ENCODE measurements around the gene SUGP2. TPM values are rescaled to one million over a fixed set of nuclear protein-coding genes. Genes with fewer than 3 reads are reported as not detected.

SUGP2 gene
- total and polyA plus RNA-seq, 2 experiments from 2014 or later, result 102 to 109 TPM

DNA sequence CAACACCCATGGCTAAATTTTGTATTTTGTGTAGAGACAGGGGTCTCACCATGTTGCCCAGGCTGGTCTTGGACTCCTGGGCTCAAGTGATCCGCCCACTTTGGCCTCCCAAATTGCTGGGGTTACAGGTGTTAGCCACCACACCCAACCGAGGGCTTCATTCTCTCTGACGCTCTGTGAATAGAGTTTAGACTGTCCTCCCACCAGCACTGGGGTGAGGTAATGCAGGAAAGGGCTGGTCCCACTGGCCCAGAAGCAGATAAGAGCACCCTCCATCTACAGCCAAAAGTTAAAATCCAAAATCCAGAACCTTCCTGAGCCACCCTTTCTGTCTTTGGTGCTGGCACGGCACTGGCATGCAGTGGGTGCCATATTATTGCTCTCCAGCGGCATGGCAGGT is 60.5 kb downstream of the SUGP2 start (continued):
- TF ChIP-seq CREB1 (CRISPR knock-in tag; IDR thresholded peaks at IDR 0.05; ENCODE audit: low read depth) (no peak), ZNF331 (CRISPR knock-in tag; IDR thresholded peaks at IDR 0.05; ENCODE audit: low read depth) (no peak), STAT1 (IDR thresholded peaks at IDR 0.05; ENCODE audit: unreplicated experiment) (no peak), JUNB (IDR thresholded peaks at IDR 0.05; ENCODE audit: unreplicated experiment) (no peak)

DNA sequence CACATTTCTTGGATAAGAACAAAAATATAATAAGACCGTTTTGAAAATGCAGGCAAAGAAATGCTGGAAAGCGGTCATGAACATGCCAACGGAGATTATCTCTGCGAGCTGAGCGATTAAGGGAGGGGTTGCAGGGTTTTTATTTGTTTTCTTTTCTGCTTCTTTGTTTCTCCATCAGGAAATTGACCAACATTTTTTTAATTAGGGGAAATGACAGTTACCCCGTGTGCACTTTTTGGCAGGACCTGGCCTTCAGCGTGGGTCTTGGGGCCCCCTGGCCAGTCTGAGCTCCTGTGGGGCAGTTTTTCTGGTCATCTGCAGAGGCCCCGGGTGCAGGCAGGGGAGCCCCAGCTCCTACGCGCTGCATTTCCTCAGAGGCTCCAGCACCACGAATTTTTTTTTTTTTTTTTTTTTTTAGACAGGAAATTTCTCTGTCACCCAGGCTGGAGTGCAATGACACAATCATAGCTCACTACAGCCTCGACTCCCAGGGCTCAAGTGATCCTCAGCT is 61.0 kb downstream of the SUGP2 start:
- peaks cover 6% of the 10 kb centered on the region; the same call in 2 of the 3 replicates for H3K9me3 Mint-ChIP-seq
- Histone ChIP-seq H3K4me3 (no peak overlapping the region), H3F3A (replicated peaks; ENCODE audit: low read depth) (no peaks in the 10 kb centered on the region), H3K27me3 (ENCODE audit: insufficient read depth) (no peaks in the 10 kb centered on the region), H3K9me2 (ENCODE audit: insufficient read depth) (no peaks in the 10 kb centered on the region), H3K27ac (ENCODE audit: low read depth) (no peak overlapping the region), H2AFZ (no peak overlapping the region), H3K4me1 (ENCODE audit: insufficient read depth) (no peaks in the 10 kb centered on the region; the same call in 1 of the 2 replicates), H4K20me1 (replicated peaks; ENCODE audit: insufficient read depth) (no peaks in the 10 kb centered on the region), H3K79me2 (replicated peaks; ENCODE audit: insufficient read depth) (no peaks in the 10 kb centered on the region), H3K36me3 (ENCODE audit: insufficient read depth) (no peaks in the 10 kb centered on the region), H3K4me2 (no peak overlapping the region)
- H3K4me1 Mint-ChIP-seq, result no peaks in the 10 kb centered on the region
- no peak overlapping the region for H3K4me3 Mint-ChIP-seq
- no peaks in the 10 kb centered on the region for H3K36me3 Mint-ChIP-seq (ENCODE audit: low read depth)
- H3K27me3 Mint-ChIP-seq (ENCODE audit: insufficient read depth, low read depth, poor library complexity), result peaks cover 13% of the 10 kb centered on the region
- H3K27ac Mint-ChIP-seq, result no peak overlapping the region
- TF ChIP-seq NANOG (IDR thresholded peaks at IDR 0.05; ENCODE audit: borderline replicate concordance) (no peak), CREB1 (CRISPR knock-in tag; IDR thresholded peaks at IDR 0.05; ENCODE audit: low read depth) (no peak), EZH2 (IDR thresholded peaks at IDR 0.05; ENCODE audit: low read depth, unreplicated experiment) (no peak), STAT1 (IDR thresholded peaks at IDR 0.05; ENCODE audit: unreplicated experiment) (no peak), EZH2phosphoT487 (IDR thresholded peaks at IDR 0.05; ENCODE audit: unreplicated experiment) (no peak), ZNF114 (CRISPR knock-in tag; IDR thresholded peaks at IDR 0.05) (no peak), JUNB (IDR thresholded peaks at IDR 0.05; ENCODE audit: unreplicated experiment) (no peak), POLR2AphosphoS5 (IDR thresholded peaks at IDR 0.05; ENCODE audit: low read depth) (no peak), ZNF331 (CRISPR knock-in tag; IDR thresholded peaks at IDR 0.05; ENCODE audit: low read depth) (no peak)
- TF ChIP-seq, protein P1, sequence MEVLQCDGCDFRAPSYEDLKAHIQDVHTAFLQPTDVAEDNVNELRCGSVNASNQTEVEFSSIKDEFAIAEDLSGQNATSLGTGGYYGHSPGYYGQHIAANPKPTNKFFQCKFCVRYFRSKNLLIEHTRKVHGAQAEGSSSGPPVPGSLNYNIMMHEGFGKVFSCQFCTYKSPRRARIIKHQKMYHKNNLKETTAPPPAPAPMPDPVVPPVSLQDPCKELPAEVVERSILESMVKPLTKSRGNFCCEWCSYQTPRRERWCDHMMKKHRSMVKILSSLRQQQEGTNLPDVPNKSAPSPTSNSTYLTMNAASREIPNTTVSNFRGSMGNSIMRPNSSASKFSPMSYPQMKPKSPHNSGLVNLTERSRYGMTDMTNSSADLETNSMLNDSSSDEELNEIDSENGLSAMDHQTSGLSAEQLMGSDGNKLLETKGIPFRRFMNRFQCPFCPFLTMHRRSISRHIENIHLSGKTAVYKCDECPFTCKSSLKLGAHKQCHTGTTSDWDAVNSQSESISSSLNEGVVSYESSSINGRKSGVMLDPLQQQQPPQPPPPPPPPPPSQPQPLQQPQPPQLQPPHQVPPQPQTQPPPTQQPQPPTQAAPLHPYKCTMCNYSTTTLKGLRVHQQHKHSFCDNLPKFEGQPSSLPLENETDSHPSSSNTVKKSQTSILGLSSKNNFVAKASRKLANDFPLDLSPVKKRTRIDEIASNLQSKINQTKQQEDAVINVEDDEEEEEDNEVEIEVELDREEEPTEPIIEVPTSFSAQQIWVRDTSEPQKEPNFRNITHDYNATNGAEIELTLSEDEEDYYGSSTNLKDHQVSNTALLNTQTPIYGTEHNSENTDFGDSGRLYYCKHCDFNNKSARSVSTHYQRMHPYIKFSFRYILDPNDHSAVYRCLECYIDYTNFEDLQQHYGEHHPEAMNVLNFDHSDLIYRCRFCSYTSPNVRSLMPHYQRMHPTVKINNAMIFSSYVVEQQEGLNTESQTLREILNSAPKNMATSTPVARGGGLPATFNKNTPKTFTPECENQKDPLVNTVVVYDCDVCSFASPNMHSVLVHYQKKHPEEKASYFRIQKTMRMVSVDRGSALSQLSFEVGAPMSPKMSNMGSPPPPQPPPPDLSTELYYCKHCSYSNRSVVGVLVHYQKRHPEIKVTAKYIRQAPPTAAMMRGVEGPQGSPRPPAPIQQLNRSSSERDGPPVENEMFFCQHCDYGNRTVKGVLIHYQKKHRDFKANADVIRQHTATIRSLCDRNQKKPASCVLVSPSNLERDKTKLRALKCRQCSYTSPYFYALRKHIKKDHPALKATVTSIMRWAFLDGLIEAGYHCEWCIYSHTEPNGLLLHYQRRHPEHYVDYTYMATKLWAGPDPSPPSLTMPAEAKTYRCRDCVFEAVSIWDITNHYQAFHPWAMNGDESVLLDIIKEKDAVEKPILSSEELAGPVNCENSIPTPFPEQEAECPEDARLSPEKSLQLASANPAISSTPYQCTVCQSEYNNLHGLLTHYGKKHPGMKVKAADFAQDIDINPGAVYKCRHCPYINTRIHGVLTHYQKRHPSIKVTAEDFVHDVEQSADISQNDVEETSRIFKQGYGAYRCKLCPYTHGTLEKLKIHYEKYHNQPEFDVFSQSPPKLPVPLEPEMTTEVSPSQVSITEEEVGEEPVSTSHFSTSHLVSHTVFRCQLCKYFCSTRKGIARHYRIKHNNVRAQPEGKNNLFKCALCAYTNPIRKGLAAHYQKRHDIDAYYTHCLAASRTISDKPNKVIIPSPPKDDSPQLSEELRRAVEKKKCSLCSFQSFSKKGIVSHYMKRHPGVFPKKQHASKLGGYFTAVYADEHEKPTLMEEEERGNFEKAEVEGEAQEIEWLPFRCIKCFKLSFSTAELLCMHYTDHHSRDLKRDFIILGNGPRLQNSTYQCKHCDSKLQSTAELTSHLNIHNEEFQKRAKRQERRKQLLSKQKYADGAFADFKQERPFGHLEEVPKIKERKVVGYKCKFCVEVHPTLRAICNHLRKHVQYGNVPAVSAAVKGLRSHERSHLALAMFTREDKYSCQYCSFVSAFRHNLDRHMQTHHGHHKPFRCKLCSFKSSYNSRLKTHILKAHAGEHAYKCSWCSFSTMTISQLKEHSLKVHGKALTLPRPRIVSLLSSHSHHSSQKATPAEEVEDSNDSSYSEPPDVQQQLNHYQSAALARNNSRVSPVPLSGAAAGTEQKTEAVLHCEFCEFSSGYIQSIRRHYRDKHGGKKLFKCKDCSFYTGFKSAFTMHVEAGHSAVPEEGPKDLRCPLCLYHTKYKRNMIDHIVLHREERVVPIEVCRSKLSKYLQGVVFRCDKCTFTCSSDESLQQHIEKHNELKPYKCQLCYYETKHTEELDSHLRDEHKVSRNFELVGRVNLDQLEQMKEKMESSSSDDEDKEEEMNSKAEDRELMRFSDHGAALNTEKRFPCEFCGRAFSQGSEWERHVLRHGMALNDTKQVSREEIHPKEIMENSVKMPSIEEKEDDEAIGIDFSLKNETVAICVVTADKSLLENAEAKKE (CRISPR knock-in tag; IDR thresholded peaks at IDR 0.05), result no peak
- TF ChIP-seq, protein P2, sequence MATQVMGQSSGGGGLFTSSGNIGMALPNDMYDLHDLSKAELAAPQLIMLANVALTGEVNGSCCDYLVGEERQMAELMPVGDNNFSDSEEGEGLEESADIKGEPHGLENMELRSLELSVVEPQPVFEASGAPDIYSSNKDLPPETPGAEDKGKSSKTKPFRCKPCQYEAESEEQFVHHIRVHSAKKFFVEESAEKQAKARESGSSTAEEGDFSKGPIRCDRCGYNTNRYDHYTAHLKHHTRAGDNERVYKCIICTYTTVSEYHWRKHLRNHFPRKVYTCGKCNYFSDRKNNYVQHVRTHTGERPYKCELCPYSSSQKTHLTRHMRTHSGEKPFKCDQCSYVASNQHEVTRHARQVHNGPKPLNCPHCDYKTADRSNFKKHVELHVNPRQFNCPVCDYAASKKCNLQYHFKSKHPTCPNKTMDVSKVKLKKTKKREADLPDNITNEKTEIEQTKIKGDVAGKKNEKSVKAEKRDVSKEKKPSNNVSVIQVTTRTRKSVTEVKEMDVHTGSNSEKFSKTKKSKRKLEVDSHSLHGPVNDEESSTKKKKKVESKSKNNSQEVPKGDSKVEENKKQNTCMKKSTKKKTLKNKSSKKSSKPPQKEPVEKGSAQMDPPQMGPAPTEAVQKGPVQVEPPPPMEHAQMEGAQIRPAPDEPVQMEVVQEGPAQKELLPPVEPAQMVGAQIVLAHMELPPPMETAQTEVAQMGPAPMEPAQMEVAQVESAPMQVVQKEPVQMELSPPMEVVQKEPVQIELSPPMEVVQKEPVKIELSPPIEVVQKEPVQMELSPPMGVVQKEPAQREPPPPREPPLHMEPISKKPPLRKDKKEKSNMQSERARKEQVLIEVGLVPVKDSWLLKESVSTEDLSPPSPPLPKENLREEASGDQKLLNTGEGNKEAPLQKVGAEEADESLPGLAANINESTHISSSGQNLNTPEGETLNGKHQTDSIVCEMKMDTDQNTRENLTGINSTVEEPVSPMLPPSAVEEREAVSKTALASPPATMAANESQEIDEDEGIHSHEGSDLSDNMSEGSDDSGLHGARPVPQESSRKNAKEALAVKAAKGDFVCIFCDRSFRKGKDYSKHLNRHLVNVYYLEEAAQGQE (IDR thresholded peaks at IDR 0.05; ENCODE audit: unreplicated experiment), result no peak
- TF ChIP-seq, protein P3, sequence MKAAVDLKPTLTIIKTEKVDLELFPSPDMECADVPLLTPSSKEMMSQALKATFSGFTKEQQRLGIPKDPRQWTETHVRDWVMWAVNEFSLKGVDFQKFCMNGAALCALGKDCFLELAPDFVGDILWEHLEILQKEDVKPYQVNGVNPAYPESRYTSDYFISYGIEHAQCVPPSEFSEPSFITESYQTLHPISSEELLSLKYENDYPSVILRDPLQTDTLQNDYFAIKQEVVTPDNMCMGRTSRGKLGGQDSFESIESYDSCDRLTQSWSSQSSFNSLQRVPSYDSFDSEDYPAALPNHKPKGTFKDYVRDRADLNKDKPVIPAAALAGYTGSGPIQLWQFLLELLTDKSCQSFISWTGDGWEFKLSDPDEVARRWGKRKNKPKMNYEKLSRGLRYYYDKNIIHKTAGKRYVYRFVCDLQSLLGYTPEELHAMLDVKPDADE (IDR thresholded peaks at IDR 0.05), result no peak
- TF ChIP-seq, protein P4, sequence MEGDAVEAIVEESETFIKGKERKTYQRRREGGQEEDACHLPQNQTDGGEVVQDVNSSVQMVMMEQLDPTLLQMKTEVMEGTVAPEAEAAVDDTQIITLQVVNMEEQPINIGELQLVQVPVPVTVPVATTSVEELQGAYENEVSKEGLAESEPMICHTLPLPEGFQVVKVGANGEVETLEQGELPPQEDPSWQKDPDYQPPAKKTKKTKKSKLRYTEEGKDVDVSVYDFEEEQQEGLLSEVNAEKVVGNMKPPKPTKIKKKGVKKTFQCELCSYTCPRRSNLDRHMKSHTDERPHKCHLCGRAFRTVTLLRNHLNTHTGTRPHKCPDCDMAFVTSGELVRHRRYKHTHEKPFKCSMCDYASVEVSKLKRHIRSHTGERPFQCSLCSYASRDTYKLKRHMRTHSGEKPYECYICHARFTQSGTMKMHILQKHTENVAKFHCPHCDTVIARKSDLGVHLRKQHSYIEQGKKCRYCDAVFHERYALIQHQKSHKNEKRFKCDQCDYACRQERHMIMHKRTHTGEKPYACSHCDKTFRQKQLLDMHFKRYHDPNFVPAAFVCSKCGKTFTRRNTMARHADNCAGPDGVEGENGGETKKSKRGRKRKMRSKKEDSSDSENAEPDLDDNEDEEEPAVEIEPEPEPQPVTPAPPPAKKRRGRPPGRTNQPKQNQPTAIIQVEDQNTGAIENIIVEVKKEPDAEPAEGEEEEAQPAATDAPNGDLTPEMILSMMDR (conservative IDR thresholded peaks at IDR 0.05; ENCODE audit: low read depth in 2 of 2), result no peak
- no peak for ATAC-seq
- DNase-seq (ENCODE audit: low spot score), result no peak

Measured in GM23338 (cell line).